Measurements from ENCODE around the gene HDAC3.
"Not testable (repeated sequence)": the region's sequence is repeated elsewhere in the genome, so short reads cannot be mapped to it uniquely, and the experiment has no call there.

The HDAC3 gene

GRCh38 chr5:141633871-141634561 is 2.6 kb downstream of the HDAC3 start:
- no peak for DNase-seq

GRCh38 chr5:141632650-141633049 is 4.0 kb downstream of the HDAC3 start:
- no peak for DNase-seq

- DNase-seq, result no peak
Observed at GRCh38 chr5:141630570-141631140, 6.0 kb downstream of the HDAC3 start.

- no peak for DNase-seq
Observed at GRCh38 chr5:141628175-141628788, 8.4 kb downstream of the HDAC3 start.

- no peak for DNase-seq
Observed at GRCh38 chr5:141623611-141624010, 13.0 kb downstream of the HDAC3 start.

DNA sequence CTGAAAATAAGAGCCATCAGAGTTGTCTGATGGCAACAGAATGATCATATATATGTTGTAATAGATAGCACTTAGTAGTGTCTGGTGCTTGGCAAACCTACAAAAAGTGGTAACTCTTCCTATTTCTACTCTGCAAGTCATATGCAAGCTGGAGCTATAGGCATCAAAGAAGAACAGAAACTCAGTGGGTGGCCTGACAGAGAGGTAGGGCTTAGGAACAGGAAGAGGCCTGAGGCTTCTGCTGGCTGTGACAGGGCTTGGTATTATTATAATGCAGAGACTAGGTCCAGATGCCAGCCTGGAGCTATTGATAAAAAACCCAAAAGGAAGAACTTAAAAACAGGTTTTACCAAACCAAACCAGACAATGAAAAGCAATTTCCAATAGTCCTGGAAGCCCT is 13.5 kb downstream of the HDAC3 start:
- no peak for DNase-seq

- peak; percentile 91 for DNase-seq
Observed at GRCh38 chr5:141618804-141619554, 17.7 kb downstream of the HDAC3 start, which contains the start of gene DIAPH1. Gene DIAPH1, minus strand, starts transcription at chr5:141619000. Its CDS starts 86 bp downstream, at chr5:141618914.

- DNase-seq, result peak; percentile 13
Observed at GRCh38 chr5:141618030-141618803, 18.4 kb downstream of the HDAC3 start.

DNA sequence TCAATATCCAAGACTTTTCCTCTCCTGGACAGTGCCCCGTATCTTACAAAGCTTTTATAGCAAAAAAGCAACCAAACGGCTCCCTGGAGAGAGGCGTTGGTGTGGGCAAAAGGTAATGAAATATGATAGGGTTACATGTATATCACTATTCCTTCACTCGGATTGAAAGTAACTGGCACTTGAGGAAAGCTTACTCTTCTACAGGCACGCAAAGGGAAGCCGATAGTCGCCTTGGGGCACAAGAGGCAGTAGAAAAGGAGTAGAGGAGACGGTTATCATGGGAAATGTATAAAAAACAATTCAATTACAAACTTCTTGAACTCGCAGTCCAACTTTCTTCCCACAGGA is 19.0 kb downstream of the HDAC3 start:
- DNase-seq, result no peak

- DNase-seq, result no peak
Observed at GRCh38 chr5:141617128-141617527, 19.5 kb downstream of the HDAC3 start.

- no peak for DNase-seq
Observed at GRCh38 chr5:141615991-141616720, 20.5 kb downstream of the HDAC3 start.

DNA sequence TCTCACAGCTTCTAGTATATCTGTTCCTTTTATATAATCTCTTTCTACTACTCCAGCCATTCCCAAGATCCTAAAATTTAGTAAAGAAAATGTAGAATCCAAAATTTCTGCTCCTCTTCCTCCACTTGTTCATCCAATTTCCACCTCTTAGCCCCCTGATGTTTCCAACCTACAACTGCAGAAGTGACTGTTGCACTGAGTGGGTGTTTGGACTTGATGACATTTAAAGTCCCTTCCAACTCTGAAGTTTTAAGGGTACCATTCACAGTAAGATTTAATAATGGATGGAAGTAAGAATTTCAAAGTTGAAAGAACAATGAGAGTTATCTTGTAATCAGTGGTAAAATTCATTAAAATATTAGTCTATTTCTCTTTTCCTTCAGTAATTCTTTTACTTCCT is 23.3 kb downstream of the HDAC3 start:
- DNase-seq, result no peak

DNA sequence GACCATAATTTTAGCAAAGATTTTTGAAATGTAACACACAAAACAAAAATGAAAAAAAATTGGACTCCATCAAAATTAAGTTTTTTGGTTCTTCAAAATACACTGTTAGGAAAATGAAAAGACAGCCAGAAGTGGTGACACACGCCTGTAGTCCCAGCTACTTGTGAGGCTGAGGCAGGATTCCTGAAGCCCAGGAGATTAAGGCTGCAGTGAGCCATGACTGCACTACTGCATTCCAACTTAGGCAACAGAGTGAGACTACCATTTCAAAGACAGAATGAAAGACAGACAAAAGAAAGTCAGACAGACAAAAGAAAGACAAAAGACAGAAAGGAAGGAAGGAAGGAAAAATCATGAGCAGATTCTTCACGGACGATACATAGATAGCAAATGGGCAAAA is 25.4 kb downstream of the HDAC3 start:
- DNase-seq, result no peak

- not testable (repeated sequence) for DNase-seq
Observed at GRCh38 chr5:141609921-141610320, 26.7 kb downstream of the HDAC3 start.

- no peak for DNase-seq
Observed at GRCh38 chr5:141609044-141609443, 27.6 kb downstream of the HDAC3 start.

GRCh38 chr5:141608557-141608956 is 28.1 kb downstream of the HDAC3 start:
- no peak for DNase-seq

GRCh38 chr5:141608046-141608445 is 28.6 kb downstream of the HDAC3 start:
- no peak for DNase-seq

DNA sequence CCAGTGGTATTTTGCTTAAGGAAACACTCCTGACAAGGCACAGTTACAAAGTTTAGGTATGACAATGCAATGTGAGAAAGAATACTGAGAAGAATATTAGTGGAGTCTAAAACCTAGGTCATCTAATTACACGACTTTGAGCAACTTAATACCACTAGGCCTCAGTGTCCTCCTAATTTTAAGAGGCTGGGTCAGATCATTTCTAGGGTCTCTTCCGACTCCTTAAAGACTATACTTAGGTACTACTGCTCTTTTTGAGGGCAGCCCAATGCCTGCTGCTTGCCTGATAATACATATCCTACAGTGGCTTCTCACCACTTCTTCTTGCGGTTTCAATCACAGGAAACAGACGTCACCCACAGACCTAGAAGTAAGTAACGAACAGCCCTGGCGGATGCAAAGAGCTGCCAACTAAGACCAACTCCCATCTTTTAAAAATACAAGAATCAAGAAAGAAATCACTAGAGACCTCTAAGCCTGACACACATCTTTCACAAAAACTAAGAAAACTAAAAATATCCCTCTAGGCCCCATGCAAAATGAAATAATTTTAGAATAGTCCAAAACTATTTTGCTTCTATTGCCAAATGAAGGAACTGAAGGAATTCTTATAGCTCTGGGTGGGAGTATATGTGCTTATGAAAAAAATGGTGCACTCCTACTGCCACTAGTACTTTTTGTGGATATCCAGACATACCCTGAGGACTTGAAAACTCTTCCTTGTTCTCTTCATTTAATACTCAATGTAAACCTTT is 30.9 kb downstream of the HDAC3 start:
- no peak for DNase-seq

DNA sequence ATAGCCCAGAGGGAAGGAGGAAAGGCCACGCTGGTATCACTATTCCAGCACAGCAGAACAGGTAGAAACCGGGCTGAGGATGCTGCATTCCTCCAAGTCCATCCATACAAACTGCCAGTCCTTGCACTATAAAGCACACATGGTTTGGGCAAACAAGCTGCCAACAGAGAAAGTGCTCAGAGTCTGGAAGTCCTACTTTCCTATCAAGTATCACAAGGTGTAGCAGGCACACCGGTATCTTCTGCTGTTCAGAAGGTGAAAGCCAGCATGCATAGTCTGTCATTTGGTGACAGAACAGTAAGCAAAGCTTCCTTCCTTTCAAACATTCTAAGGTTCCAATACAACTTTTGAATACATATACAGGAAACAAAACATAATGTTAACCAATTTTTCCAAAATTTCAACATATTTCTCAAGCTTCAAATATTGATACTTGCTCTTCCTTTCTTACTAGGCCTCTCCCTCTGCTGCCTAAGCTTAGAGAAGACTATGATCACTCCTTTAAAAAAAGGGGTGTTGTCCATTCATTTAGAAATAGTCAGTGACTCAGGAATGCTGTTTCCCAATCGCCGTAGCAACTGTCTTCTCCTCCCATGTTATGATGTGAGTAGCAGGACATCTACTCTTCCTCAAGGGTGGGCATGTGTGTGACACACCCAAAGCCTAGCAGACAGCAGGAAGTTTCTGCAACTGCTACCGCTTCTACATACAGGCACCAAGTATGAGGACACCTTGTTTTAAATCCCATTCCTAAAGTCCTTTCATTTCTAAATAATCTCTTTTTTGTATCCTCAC is 32.5 kb downstream of the HDAC3 start:
- DNase-seq, result no peak

DNA sequence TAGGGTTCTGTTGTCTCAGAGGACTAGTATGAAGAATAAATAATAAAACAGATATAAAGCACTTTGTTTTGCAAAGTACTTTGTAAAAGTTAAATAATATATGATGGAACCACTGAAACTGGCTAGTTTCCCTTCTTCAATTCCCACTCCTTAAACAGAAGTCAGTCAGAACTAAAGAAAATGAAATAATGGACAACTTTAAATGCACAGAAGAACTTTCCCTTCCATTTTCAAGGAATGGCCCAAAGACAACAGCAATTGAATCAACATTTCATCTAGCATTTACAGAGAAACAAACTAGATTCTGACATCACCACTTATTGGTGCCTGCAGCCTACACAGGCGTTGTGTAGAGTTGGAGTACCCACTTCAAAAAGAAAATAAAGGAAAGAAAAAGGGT is 34.0 kb downstream of the HDAC3 start:
- no peak for DNase-seq
